Prostate gland (tissue), 2 donors: ENCODE measurements around the gene SEMA4G. TPM values are rescaled to one million over a fixed set of nuclear protein-coding genes. Genes with fewer than 3 reads are reported as not detected.

Source experiments
- DNase-seq: peaks from one replicate; pipeline ENCODE4 v3.0.0-alpha.2; 2019; ENCODE audit warnings: low spot score
- H3K27ac ChIP-seq, 2 donors: fragments of 200-600 bp; sonication (generic); 2 replicates each; pipeline ENCODE4 v1.5.1; 2017 to 2019
- H3K27me3 ChIP-seq: fragments of 200-600 bp; sonication (generic); replicated peaks from 2 replicates; pipeline ENCODE4 v1.5.1; 2019; ENCODE audit not compliant: insufficient read depth
- H3K36me3 ChIP-seq, 2 donors: fragments of 200-600 bp; sonication (generic); 1 replicate in 1 of 2; 2 replicates in 1 of 2; pipeline versions ENCODE4 v1.5.1 to v1.8.1; 2017 to 2019
- H3K4me1 ChIP-seq: fragments of 200-600 bp; sonication (generic); replicated peaks from 2 replicates; pipeline ENCODE4 v1.5.1; 2019
- H3K4me3 ChIP-seq, 2 donors: fragments of 200-600 bp; sonication (generic); 2 replicates each; pipeline ENCODE4 v1.5.1; 2017 to 2019
- H3K9me3 ChIP-seq: fragments of 200-600 bp; sonication (generic); 2 replicates; pipeline ENCODE4 v1.5.1; 2017
- CTCF ChIP-seq, 4 experiments: fragments of 200-600 bp in 2 of 4; fragments of 450-650 bp in 2 of 4; sonication (generic) in 2 of 4; IDR thresholded peaks; 1 replicate in 3 of 4; 2 replicates in 1 of 4; pipeline ENCODE4 v1.5.1; 2016 to 2019; ENCODE audit warnings: antibody characterized with exemption in 4 of 4, mild to moderate bottlenecking in 2 of 4, moderate library complexity in 2 of 4
- POLR2A ChIP-seq: fragments of 450-650 bp; IDR thresholded peaks from one replicate; pipeline ENCODE4 v1.6.1; 2016; ENCODE audit warnings: antibody characterized with exemption, mild to moderate bottlenecking
- POLR2AphosphoS5 ChIP-seq: sonication (generic); formaldehyde crosslinking; IDR thresholded peaks from one replicate; pipeline ENCODE4 v1.6.1; 2017; ENCODE audit warnings: antibody characterized with exemption
- WGBS: methylation state at CpG from one replicate; pipeline ENCODE4 v1.1.5; 2018; 5-methylcytosine and 5-hydroxymethylcytosine counted together
- intact Hi-C: fragments of 100-400 bp; cut with DNase I; formaldehyde crosslinking; loops from one replicate; pipeline ENCODE4 v1.14.2; 2022
- total RNA-seq, 2 donors: library from RNA; depleted of rRNA; stranded (reverse); fragments of >200 nt; gene quantifications; one replicate each; pipeline ENCODE4 v1.1.0, GENCODE V29; 2016

SEMA4G gene
- total RNA-seq, 2 donors from 2014 or later, result 24.2 to 31.0 TPM

GRCh38 chr10:100976906-100977305, 7.6 kb downstream of the SEMA4G start:
- intact Hi-C loops, result no loop called here
- no peak for DNase-seq
- Histone ChIP-seq H3K9me3 (no peaks in the 10 kb centered on the region), H3K36me3 (peaks cover 0 to 8% of the 10 kb centered on the region in 2 donors), H3K4me3 (no peak overlapping the region), H3K4me1 (no peaks in the 10 kb centered on the region), H3K27ac (no peak overlapping the region), H3K27me3 (no peaks in the 10 kb centered on the region)
- 56% methylated on average over 3 of the region's 3 CpGs for whole genome bisulfite sequencing
- TF ChIP-seq POLR2A, result no peak
- TF ChIP-seq CTCF (IDR thresholded peaks at IDR 0.05), result no peak
- no peak for TF ChIP-seq POLR2AphosphoS5

GRCh38 chr10:100977436-100977835, 8.1 kb downstream of the SEMA4G start:
- TF ChIP-seq POLR2AphosphoS5, result no peak
- TF ChIP-seq CTCF (IDR thresholded peaks at IDR 0.05), result no peak
- no peak for TF ChIP-seq POLR2A
- H3K9me3 ChIP-seq, result no peaks in the 10 kb centered on the region
- no peak for DNase-seq
- no peaks in the 10 kb centered on the region for H3K27me3 ChIP-seq
- no peak overlapping the region for H3K4me3 ChIP-seq
- WGBS, result 74% methylated on average over 6 of the region's 6 CpGs
- H3K36me3 ChIP-seq, result peaks cover 0 to 8% of the 10 kb centered on the region in 2 donors
- H3K27ac ChIP-seq, result no peak overlapping the region
- intact Hi-C loops, result no loop called here
- H3K4me1 ChIP-seq, result no peaks in the 10 kb centered on the region

- no peaks in the 10 kb centered on the region for H3K27me3 ChIP-seq
- no peak for TF ChIP-seq CTCF (IDR thresholded peaks at IDR 0.05)
- no peak for TF ChIP-seq POLR2AphosphoS5
- no peaks in the 10 kb centered on the region for H3K9me3 ChIP-seq
- no peaks in the 10 kb centered on the region for H3K4me1 ChIP-seq
- intact Hi-C loops, result no loop called here
- H3K36me3 ChIP-seq, result peaks cover 0 to 8% of the 10 kb centered on the region in 2 donors
- no peak overlapping the region for H3K4me3 ChIP-seq
- no peak for DNase-seq
- no peak overlapping the region for H3K27ac ChIP-seq
- 90% methylated on average over 13 of the region's 13 CpGs for WGBS
These were observed 9.0 kb downstream of the SEMA4G start for GRCh38 chr10:100978121-100978900.

GRCh38 chr10:100978901-100979195, 9.5 kb downstream of the SEMA4G start:
- intact Hi-C loops, result no loop called here
- Histone ChIP-seq H3K9me3 (no peaks in the 10 kb centered on the region), H3K27ac (no peak overlapping the region), H3K27me3 (no peaks in the 10 kb centered on the region), H3K4me3 (no peak overlapping the region), H3K4me1 (no peaks in the 10 kb centered on the region), H3K36me3 (peaks cover 0 to 8% of the 10 kb centered on the region in 2 donors)
- WGBS, result 89% methylated on average over 10 of the region's 10 CpGs
- TF ChIP-seq POLR2A (no peak), POLR2AphosphoS5 (no peak), CTCF (IDR thresholded peaks at IDR 0.05) (no peak)
- DNase-seq, result no peak

GRCh38 chr10:100979791-100980272, 10.5 kb downstream of the SEMA4G start:
- 92% methylated on average over 16 of the region's 16 CpGs for WGBS
- no peaks in the 10 kb centered on the region for H3K4me1 ChIP-seq
- intact Hi-C loops, result no loop called here
- H3K4me3 ChIP-seq, result no peak overlapping the region
- no peak for DNase-seq
- TF ChIP-seq POLR2A (no peak), POLR2AphosphoS5 (no peak), CTCF (IDR thresholded peaks at IDR 0.05) (no peak)
- H3K27me3 ChIP-seq, result no peaks in the 10 kb centered on the region
- H3K9me3 ChIP-seq, result no peaks in the 10 kb centered on the region
- no peak overlapping the region for H3K27ac ChIP-seq
- peaks cover 0 to 8% of the 10 kb centered on the region in 2 donors for H3K36me3 ChIP-seq
